Measurements from ENCODE around the gene PHTF2. TPM values are rescaled to one million over a fixed set of nuclear protein-coding genes. Genes with fewer than 3 reads are reported as not detected.

PHTF2 gene
- total RNA-seq = 10 to 100 TPM in 6 of 9 donors, 1 to 10 TPM in 3; 8.0 to 24.3 (median 10.7) TPM
- 1 to 10 TPM; 4.3 to 8.2 (median 5.8) TPM for polyA plus RNA-seq
- long read RNA-seq, donor 1, full-length matches to known transcripts = 1 of 1 reads
- long read RNA-seq, donor 1, partial matches to known transcripts = 0 of 1 reads
- long read RNA-seq, donor 1, other reads (novel, unspliced or antisense) = 0 of 1 reads
- long read RNA-seq, donor 2, full-length matches to known transcripts = 2 of 2 reads
- long read RNA-seq, donor 2, partial matches to known transcripts = 0 of 2 reads
- long read RNA-seq, donor 2, other reads (novel, unspliced or antisense) = 0 of 2 reads
- long read RNA-seq, donor 3 = 0 reads
- long read RNA-seq, donor 4, partial matches to known transcripts = 1 of 4 reads
- long read RNA-seq, donor 4, other reads (novel, unspliced or antisense) = 1 of 4 reads
- long read RNA-seq, donor 5, full-length matches to known transcripts = 5 of 6 reads
- long read RNA-seq, donor 5, partial matches to known transcripts = 0 of 6 reads
- long read RNA-seq, donor 5, other reads (novel, unspliced or antisense) = 1 of 6 reads
- long read RNA-seq, donor 6, partial matches to known transcripts = 0 of 3 reads
- long read RNA-seq, donor 6, other reads (novel, unspliced or antisense) = 1 of 3 reads
- long read RNA-seq, donor 7, full-length matches to known transcripts = 5 of 5 reads
- long read RNA-seq, donor 7, partial matches to known transcripts = 0 of 5 reads
- long read RNA-seq, donor 7, other reads (novel, unspliced or antisense) = 0 of 5 reads
- long read RNA-seq, donor 8, full-length matches to known transcripts = 6 of 6 reads
- long read RNA-seq, donor 8, partial matches to known transcripts = 0 of 6 reads
- long read RNA-seq, donor 8, other reads (novel, unspliced or antisense) = 0 of 6 reads
- long read RNA-seq, donor 9, full-length matches to known transcripts = 2 of 2 reads
- long read RNA-seq, donor 9, partial matches to known transcripts = 0 of 2 reads
- long read RNA-seq, donor 9, other reads (novel, unspliced or antisense) = 0 of 2 reads
- long read RNA-seq, donor 10 = 0 reads

GRCh38 chr7:77798394-77799077 is at the start of gene PHTF2, which contains the start of gene TMEM60:
TSS of gene PHTF2 (plus strand) at chr7:77798773.
TSS of gene TMEM60 (minus strand) at chr7:77798434. CDS start at chr7:77794373, 4,061 bp downstream.
- H3K9me3 ChIP-seq (replicated peaks in 1 of 3) = no peaks in the 10 kb centered on the region
- DNase-seq = peak; percentile 99 to 100 (median 99)
- peaks cover 11 to 21% of the 10 kb centered on the region in 2 donors for H3K4me1 ChIP-seq (replicated peaks in 1 of 2)
- WGBS, 4 donors = 0 to 1% (median 0%) methylated on average over 19 to 61 of the region's 61 CpGs
- TF ChIP-seq POLR2A (IDR thresholded peaks at IDR 0.05) = peak; percentile 72 to 92
- TF ChIP-seq CTCF (IDR thresholded peaks at IDR 0.05) = peak in 5 of 6 experiments; percentile 41 to 61 (median 47)
- H3K36me3 ChIP-seq (replicated peaks in 1 of 2) = no peaks in the 10 kb centered on the region
- H3K4me3 ChIP-seq = peak within 1 kb of the TSS; percentile 53 to 100 (median 87)
- intact Hi-C loops (cut with DNase I) = no loop called here
- H3K27me3 ChIP-seq = no peaks in the 10 kb centered on the region
- H3K27ac ChIP-seq = peak within 1 kb of the TSS; percentile 43 to 94 (median 83)

GRCh38 chr7:77752016-77752415 is 46.6 kb upstream of the PHTF2 start:
- intact Hi-C loops (cut with DNase I) = no loop called here
- H3K27ac ChIP-seq = no peak overlapping the region
- WGBS, 4 donors = 55 to 66% (median 60%) methylated on average over 2 of the region's 2 CpGs
- no peaks in the 10 kb centered on the region for H3K9me3 ChIP-seq (replicated peaks in 1 of 3)
- peaks cover 0 to 18% of the 10 kb centered on the region in 2 donors for H3K4me1 ChIP-seq (replicated peaks in 1 of 2)
- H3K36me3 ChIP-seq (replicated peaks in 1 of 2) = no peaks in the 10 kb centered on the region
- no peak overlapping the region for H3K4me3 ChIP-seq
- no peaks in the 10 kb centered on the region for H3K27me3 ChIP-seq
- peak in 2 of 7 donors; percentile 13 to 20 for DNase-seq
- TF ChIP-seq POLR2A (IDR thresholded peaks at IDR 0.05) = no peak
- no peak for TF ChIP-seq CTCF (IDR thresholded peaks at IDR 0.05)

GRCh38 chr7:77753173-77753572 is 45.4 kb upstream of the PHTF2 start:
- WGBS, 4 donors = 63 to 87% (median 77%) methylated on average over 1 of the region's 1 CpG
- intact Hi-C loops (cut with DNase I) = no loop called here

More at GRCh38 chr7:77753173-77753572, 45.4 kb upstream of the PHTF2 start:
- TF ChIP-seq POLR2A (IDR thresholded peaks at IDR 0.05) (no peak), CTCF (IDR thresholded peaks at IDR 0.05) (no peak)
- no peak for DNase-seq
- no peak overlapping the region for H3K4me3 ChIP-seq
- H3K9me3 ChIP-seq (replicated peaks in 1 of 3) = no peaks in the 10 kb centered on the region
- H3K4me1 ChIP-seq (replicated peaks in 1 of 2) = peaks cover 0 to 16% of the 10 kb centered on the region in 2 donors
- no peak overlapping the region for H3K27ac ChIP-seq
- H3K36me3 ChIP-seq (replicated peaks in 1 of 2) = no peaks in the 10 kb centered on the region
- no peaks in the 10 kb centered on the region for H3K27me3 ChIP-seq
